SK-N-SH (cell line): ENCODE results near the gene IL22.
A peak's percentile ranks its signal among the peaks of the same experiment; 100 is the strongest.

Source experiments
- CHD2 ChIP-seq: fragments of 150-350 bp; IDR thresholded peaks from 2 replicates; pipeline ENCODE4 v1.6.1; 2018; ENCODE audit warnings: low read length; ENCODE audit not compliant: partially characterized antibody
- EP300 ChIP-seq, 2 experiments: IDR thresholded peaks; 2 replicates each; pipeline versions ENCODE4 v1.4.0 to v1.6.1; 2012; ENCODE audit warnings: borderline replicate concordance in 1 of 2, low read depth in 1 of 2, low read length in 1 of 2
- GATA2 ChIP-seq: sonication (generic); formaldehyde crosslinking; IDR thresholded peaks from 2 replicates; pipeline ENCODE4 v1.5.0; 2020; ENCODE audit warnings: mild to moderate bottlenecking, missing genetic modification reagents
- NFIC ChIP-seq: IDR thresholded peaks from 2 replicates; pipeline ENCODE4 v1.4.0; 2012; ENCODE audit warnings: borderline replicate concordance
- TEAD4 ChIP-seq: IDR thresholded peaks from 2 replicates; pipeline ENCODE4 v1.4.0; 2012; ENCODE audit warnings: mild to moderate bottlenecking, borderline replicate concordance; ENCODE audit not compliant: insufficient read depth
- TF ChIP-seq, protein P1 (sequence below): IDR thresholded peaks from 2 replicates; pipeline ENCODE4 v1.4.0; 2012; ENCODE audit warnings: low read depth, borderline replicate concordance
- TF ChIP-seq, protein P2 (sequence below): fragments of 200-600 bp; sonication (generic); IDR thresholded peaks from 2 replicates; pipeline ENCODE4 v1.6.1; 2017; ENCODE audit warnings: antibody characterized with exemption, mild to moderate bottlenecking, moderate library complexity

- TF ChIP-seq EP300 (IDR thresholded peaks at IDR 0.05; ENCODE audit: borderline replicate concordance in 1 of 2, low read depth in 1 of 2, low read length in 1 of 2) (no peak), TEAD4 (no peak), NFIC (no peak), GATA2 (CRISPR knock-in tag) (peak; percentile 84), CHD2 (no peak)
- TF ChIP-seq, protein P1, sequence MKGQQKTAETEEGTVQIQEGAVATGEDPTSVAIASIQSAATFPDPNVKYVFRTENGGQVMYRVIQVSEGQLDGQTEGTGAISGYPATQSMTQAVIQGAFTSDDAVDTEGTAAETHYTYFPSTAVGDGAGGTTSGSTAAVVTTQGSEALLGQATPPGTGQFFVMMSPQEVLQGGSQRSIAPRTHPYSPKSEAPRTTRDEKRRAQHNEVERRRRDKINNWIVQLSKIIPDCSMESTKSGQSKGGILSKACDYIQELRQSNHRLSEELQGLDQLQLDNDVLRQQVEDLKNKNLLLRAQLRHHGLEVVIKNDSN, result no peak
- TF ChIP-seq, protein P2, sequence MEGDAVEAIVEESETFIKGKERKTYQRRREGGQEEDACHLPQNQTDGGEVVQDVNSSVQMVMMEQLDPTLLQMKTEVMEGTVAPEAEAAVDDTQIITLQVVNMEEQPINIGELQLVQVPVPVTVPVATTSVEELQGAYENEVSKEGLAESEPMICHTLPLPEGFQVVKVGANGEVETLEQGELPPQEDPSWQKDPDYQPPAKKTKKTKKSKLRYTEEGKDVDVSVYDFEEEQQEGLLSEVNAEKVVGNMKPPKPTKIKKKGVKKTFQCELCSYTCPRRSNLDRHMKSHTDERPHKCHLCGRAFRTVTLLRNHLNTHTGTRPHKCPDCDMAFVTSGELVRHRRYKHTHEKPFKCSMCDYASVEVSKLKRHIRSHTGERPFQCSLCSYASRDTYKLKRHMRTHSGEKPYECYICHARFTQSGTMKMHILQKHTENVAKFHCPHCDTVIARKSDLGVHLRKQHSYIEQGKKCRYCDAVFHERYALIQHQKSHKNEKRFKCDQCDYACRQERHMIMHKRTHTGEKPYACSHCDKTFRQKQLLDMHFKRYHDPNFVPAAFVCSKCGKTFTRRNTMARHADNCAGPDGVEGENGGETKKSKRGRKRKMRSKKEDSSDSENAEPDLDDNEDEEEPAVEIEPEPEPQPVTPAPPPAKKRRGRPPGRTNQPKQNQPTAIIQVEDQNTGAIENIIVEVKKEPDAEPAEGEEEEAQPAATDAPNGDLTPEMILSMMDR, result peak; percentile 87
Observed at GRCh38 chr12:68223067-68223747, 30.2 kb downstream of the IL22 start.
